ENCODE results near the gene PIM3. TPM values are rescaled to one million over a fixed set of nuclear protein-coding genes. Genes with fewer than 3 reads are reported as not detected.

Gene PIM3
- total RNA-seq, 4 donors from 2014 or later = 98.3 to 138 (median 119) TPM

- no peak overlapping the region for H3K27ac ChIP-seq
- no peaks in the 10 kb centered on the region for H3K9me3 ChIP-seq
- no peaks in the 10 kb centered on the region for H3K27me3 ChIP-seq
- peaks cover 0 to 29% (median 13%) of the 10 kb centered on the region in 4 donors for H3K4me1 ChIP-seq
- no peaks in the 10 kb centered on the region for H3K36me3 ChIP-seq
- DNase-seq (ENCODE audit: low spot score in 2 of 2) = no peak
- WGBS, 2 donors = 93 to 95% methylated on average over 12 to 15 of the region's 17 CpGs
- no peak overlapping the region for H3K4me3 ChIP-seq
- TF ChIP-seq POLR2A (IDR thresholded peaks at IDR 0.05) (no peak), EP300 (IDR thresholded peaks at IDR 0.05) (no peak)
- TF ChIP-seq, protein P1, sequence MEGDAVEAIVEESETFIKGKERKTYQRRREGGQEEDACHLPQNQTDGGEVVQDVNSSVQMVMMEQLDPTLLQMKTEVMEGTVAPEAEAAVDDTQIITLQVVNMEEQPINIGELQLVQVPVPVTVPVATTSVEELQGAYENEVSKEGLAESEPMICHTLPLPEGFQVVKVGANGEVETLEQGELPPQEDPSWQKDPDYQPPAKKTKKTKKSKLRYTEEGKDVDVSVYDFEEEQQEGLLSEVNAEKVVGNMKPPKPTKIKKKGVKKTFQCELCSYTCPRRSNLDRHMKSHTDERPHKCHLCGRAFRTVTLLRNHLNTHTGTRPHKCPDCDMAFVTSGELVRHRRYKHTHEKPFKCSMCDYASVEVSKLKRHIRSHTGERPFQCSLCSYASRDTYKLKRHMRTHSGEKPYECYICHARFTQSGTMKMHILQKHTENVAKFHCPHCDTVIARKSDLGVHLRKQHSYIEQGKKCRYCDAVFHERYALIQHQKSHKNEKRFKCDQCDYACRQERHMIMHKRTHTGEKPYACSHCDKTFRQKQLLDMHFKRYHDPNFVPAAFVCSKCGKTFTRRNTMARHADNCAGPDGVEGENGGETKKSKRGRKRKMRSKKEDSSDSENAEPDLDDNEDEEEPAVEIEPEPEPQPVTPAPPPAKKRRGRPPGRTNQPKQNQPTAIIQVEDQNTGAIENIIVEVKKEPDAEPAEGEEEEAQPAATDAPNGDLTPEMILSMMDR (IDR thresholded peaks at IDR 0.05) = no peak
These were observed 18.9 kb upstream of the PIM3 start for GRCh38 chr22:49941507-49942316.

DNA sequence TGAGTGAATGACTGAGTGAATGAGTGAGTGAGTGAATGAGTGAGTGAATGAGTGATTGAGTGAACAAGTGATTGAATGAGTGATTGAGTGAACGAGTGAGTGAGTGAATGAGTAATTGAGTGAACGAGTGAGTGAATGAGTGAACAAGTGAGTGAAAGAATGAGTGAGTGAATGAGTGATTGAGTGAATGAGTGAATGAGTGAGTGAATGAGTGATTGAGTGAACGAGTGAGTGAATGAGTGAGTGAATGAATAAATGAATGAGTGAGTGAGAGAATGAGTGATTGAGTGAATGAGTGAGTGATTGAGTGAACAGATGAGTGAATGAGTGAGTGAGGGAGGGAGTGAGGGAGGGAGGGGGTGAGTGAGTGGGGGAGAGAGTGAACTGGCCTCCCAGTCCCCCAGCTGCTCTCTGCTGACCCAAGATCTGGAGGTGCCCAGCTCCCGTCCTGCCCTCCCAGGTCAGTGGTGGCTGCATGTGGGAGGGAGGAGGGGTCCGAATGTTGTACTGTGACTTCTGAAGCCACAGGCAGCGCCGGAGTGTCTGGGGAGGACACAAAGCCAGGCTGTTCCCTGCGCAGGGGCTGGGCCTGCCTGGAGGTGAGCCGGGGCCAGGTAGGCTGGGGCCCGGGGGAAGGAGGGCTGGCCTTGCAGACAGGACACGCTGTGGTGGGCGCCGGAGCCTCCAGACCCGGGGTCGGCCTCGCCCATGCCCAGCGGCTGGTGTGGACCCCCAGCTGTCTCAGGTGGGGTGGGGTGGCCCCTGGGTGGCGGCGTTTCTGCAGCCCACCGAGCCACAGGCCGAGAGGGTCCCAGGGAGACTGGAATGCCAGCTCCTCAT, 17.8 kb upstream of the PIM3 start:
- WGBS, 2 donors = 79 to 83% methylated on average over 11 to 20 of the region's 21 CpGs
- Histone ChIP-seq H3K27ac (no peak overlapping the region), H3K4me3 (no peak overlapping the region), H3K4me1 (peaks cover 0 to 24% (median 2%) of the 10 kb centered on the region in 4 donors), H3K9me3 (no peaks in the 10 kb centered on the region), H3K36me3 (no peaks in the 10 kb centered on the region), H3K27me3 (no peaks in the 10 kb centered on the region)
- no peak for DNase-seq (ENCODE audit: low spot score in 2 of 2)
- TF ChIP-seq EP300 (IDR thresholded peaks at IDR 0.05) (no peak), POLR2A (IDR thresholded peaks at IDR 0.05) (no peak)
- TF ChIP-seq, protein P1 (IDR thresholded peaks at IDR 0.05) = no peak

DNA sequence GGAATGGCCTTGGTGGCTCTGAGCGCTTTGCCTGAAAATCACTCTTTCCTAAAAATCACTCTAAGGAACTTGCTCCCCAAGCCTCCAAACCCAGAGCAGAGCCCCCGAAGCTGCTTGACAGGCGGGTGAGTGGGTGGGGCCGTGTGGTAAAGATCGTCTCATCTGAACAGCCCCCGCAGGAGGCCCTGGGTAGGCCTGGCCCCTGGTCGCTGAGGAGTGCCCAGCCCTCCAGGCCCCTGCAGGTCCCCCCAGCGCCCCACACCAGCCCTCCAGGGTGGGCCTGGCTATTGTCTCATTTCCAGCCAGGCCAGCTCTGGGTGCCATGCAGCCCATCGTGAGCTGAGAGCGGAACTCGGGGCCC, 17.2 kb upstream of the PIM3 start:
- Histone ChIP-seq H3K9me3 (no peaks in the 10 kb centered on the region), H3K27me3 (no peaks in the 10 kb centered on the region), H3K36me3 (no peaks in the 10 kb centered on the region), H3K4me3 (no peak overlapping the region), H3K4me1 (peaks cover 0 to 24% (median 0%) of the 10 kb centered on the region in 4 donors), H3K27ac (no peak overlapping the region)
- no peak for DNase-seq (ENCODE audit: low spot score in 2 of 2)
- WGBS, 2 donors = 86 to 87% methylated on average over 3 to 8 of the region's 11 CpGs
- TF ChIP-seq POLR2A (IDR thresholded peaks at IDR 0.05) (no peak), EP300 (IDR thresholded peaks at IDR 0.05) (no peak)
- TF ChIP-seq, protein P1 (IDR thresholded peaks at IDR 0.05) = no peak

DNA sequence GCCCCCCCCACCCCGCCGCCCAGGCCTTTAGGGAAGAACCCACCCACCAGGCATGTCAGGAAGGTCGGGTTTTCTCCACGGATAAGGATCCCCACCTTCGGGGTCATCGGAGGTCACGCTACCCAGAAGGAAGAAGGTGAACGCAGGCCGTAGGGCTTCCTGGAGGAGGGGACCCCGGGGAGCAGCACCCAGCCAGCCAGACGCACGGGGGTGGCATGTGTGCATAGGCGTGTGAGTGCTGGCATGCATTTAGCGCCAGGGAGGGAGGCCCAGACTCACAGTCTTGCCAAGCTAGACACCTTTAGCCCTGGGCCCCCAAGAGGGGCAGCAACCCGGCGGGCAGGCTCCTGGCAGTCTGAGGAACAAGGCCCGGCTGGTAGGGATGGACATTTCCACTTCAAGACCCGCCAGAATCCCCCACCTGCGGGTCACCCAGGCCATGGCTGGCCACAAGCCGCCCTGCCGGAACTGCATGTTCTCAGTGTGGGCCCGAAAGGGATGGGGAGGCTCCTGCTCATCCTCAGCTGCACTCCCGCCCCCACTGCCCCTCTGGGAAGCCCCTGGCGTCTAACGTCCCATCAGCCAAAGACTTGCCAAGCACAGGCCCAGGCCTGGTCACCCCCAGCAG, 16.7 kb upstream of the PIM3 start:
- Histone ChIP-seq H3K27ac (peak overlapping the region in 3 of 4 donors; percentile 12 to 29 (median 28)), H3K9me3 (no peaks in the 10 kb centered on the region), H3K27me3 (no peaks in the 10 kb centered on the region), H3K4me3 (no peak overlapping the region), H3K4me1 (peaks cover 0 to 24% (median 5%) of the 10 kb centered on the region in 4 donors), H3K36me3 (no peaks in the 10 kb centered on the region)
- no peak for DNase-seq (ENCODE audit: low spot score in 2 of 2)
- WGBS, 2 donors = 83 to 85% methylated on average over 24 of the region's 25 CpGs
- TF ChIP-seq EP300 (IDR thresholded peaks at IDR 0.05) = no peak
- TF ChIP-seq, protein P1 (IDR thresholded peaks at IDR 0.05) = no peak
- no peak for TF ChIP-seq POLR2A (IDR thresholded peaks at IDR 0.05)
